ENCODE results near the gene MID1. TPM values are rescaled to one million over a fixed set of nuclear protein-coding genes. Genes with fewer than 3 reads are reported as not detected.

Gene MID1
- total and polyA plus RNA-seq, 9 of the 15 experiments (the other 6 are each of a cell fraction or from before 2014, with no cell fraction given) = 0.07 to 0.54 (median 0.33) TPM

- Histone ChIP-seq H3K4me1 (replicated peaks in 1 of 2; ENCODE audit: control insufficient read depth in 2 of 2, insufficient read depth in 2 of 2, low read length in 2 of 2) (no peaks in the 10 kb centered on the region), H3K9me3 (replicated peaks; ENCODE audit: control insufficient read depth, insufficient read depth, low read depth, low read length) (no peaks in the 10 kb centered on the region), H3K27me3 (ENCODE audit: control insufficient read depth in 2 of 2, insufficient read depth in 2 of 2, low read length in 2 of 2) (0 out of 5 replicates have a peak, but pooled peaks cover 0 to 3% of the 10 kb centered on the region in 2 experiments), H3K4me2 (ENCODE audit: insufficient read depth, low read length) (no peak overlapping the region), H4K20me1 (replicated peaks; ENCODE audit: control insufficient read depth, insufficient read depth, low read length) (no peaks in the 10 kb centered on the region), H2AFZ (ENCODE audit: low read depth, low read length) (no peak overlapping the region), H3K9me1 (ENCODE audit: control insufficient read depth, insufficient read depth, low read length) (no peaks in the 10 kb centered on the region), H3K79me2 (ENCODE audit: control insufficient read depth, insufficient read depth, low read length) (no peaks in the 10 kb centered on the region), H3K36me3 (ENCODE audit: control insufficient read depth, insufficient read depth, low read length) (no peaks in the 10 kb centered on the region), H3K9ac (ENCODE audit: insufficient read depth in 1 of 2, low read depth in 2 of 2, low read length in 2 of 2) (no peak overlapping the region), H3K4me3 (no peak overlapping the region), H3K27ac (ENCODE audit: extremely low read depth, low read depth, low read length) (no peak overlapping the region)
- intact Hi-C loops (cut with micrococcal nuclease) = no loop called here
- in situ Hi-C loops (cut with MboI) = no loop called here
- WGBS (ENCODE audit: insufficient coverage, low coverage, missing lambda C conversion rate) = 0% methylated on average over 2 of the region's 2 CpGs
- no peak for DNase-seq (ENCODE audit: extremely low read depth in 1 of 4, low spot score in 3 of 4)
- TF ChIP-seq ATF3 (IDR thresholded peaks at IDR 0.05) (peak; percentile 31; the same call in 1 of the 2 replicates), ATF3 (CRISPR knock-in tag; conservative IDR thresholded peaks at IDR 0.05) (no peak), CEBPB (tag; IDR thresholded peaks at IDR 0.05) (peak; percentile 52), FOXK1 (CRISPR knock-in tag; IDR thresholded peaks at IDR 0.05; ENCODE audit: borderline replicate concordance) (no peak), CEBPG (CRISPR knock-in tag; IDR thresholded peaks at IDR 0.05) (no peak), CEBPG (tag; conservative IDR thresholded peaks at IDR 0.05 in 1 of 2, IDR thresholded peaks at IDR 0.05 in 1 of 2) (peak in 1 of 2 experiments; percentile 50; a peak in 2 of 4 replicates), HDAC2 (IDR thresholded peaks at IDR 0.05) (no peak)
- ATAC-seq = no peak
- no peak for FAIRE-seq
- POLR2A ChIA-PET = no interaction called here
- no TSS peak for BruUV-seq (replicated peaks)
- CTCF ChIA-PET (ENCODE audit: low intra/inter-chr PET ratio) = no interaction called here
These were observed 106.4 kb downstream of the MID1 start for GRCh38 chrX:10513974-10514373.
